Activated T-helper 17 cell treated with anti-CD3 and anti-CD28 coated beads, Interleukin-2, amount 50 U/mL, for 72 hours (primary cell): Measurements from ENCODE around the gene CARS1. TPM values are rescaled to one million over a fixed set of nuclear protein-coding genes. Genes with fewer than 3 reads are reported as not detected.

Experiments used
- ATAC-seq: fragments of 150-1000 bp; cut with Tn5 transposase; replicated peaks from 2 replicates; pipeline ENCODE4 v1.10.0; 2021; ENCODE audit warnings: mild to moderate bottlenecking, moderate library complexity
- H3K27ac Mint-ChIP-seq: one replicate; pipeline ENCODE4 v1.8.0; 2022; ENCODE audit warnings: mixed read lengths
- H3K27me3 Mint-ChIP-seq: one replicate; pipeline ENCODE4 v1.8.0; 2022; ENCODE audit warnings: mixed read lengths
- H3K36me3 Mint-ChIP-seq: one replicate; pipeline ENCODE4 v1.8.0; 2022; ENCODE audit warnings: low read depth, mild to moderate bottlenecking, mixed read lengths
- H3K4me1 Mint-ChIP-seq: one replicate; pipeline ENCODE4 v1.8.0; 2022; ENCODE audit warnings: mixed read lengths
- H3K4me3 Mint-ChIP-seq: one replicate; pipeline ENCODE4 v1.8.0; 2022; ENCODE audit warnings: mild to moderate bottlenecking, mixed read lengths
- H3K9me3 Mint-ChIP-seq: one replicate; pipeline ENCODE4 v1.8.0; 2022; ENCODE audit warnings: mixed read lengths
- total RNA-seq, 2 donors: library from RNA; stranded (reverse); gene quantifications; one replicate each; pipeline ENCODE4 v1.2.3, GENCODE V29; 2022

CARS1 gene
- total RNA-seq, 2 donors from 2014 or later = 81.4 to 84.9 TPM

GRCh38 chr11:3043315-3043871, 13.8 kb downstream of the CARS1 start:
- H3K27me3 Mint-ChIP-seq = no peaks in the 10 kb centered on the region
- H3K27ac Mint-ChIP-seq = peak overlapping the region; percentile 80
- H3K9me3 Mint-ChIP-seq = no peaks in the 10 kb centered on the region
- H3K4me1 Mint-ChIP-seq = peaks cover 7% of the 10 kb centered on the region
- no peak overlapping the region for H3K4me3 Mint-ChIP-seq
- ATAC-seq = no peak
- peaks cover 93% of the 10 kb centered on the region for H3K36me3 Mint-ChIP-seq

GRCh38 chr11:3042496-3043314, 14.5 kb downstream of the CARS1 start:
- Mint-ChIP-seq H3K4me1 (peaks cover 7% of the 10 kb centered on the region), H3K36me3 (peaks cover 97% of the 10 kb centered on the region), H3K4me3 (no peak overlapping the region), H3K9me3 (no peaks in the 10 kb centered on the region), H3K27me3 (no peaks in the 10 kb centered on the region), H3K27ac (peak overlapping the region; percentile 80)
- ATAC-seq = no peak

- ATAC-seq = no peak
- Mint-ChIP-seq H3K4me3 (no peak overlapping the region), H3K9me3 (no peaks in the 10 kb centered on the region), H3K4me1 (peaks cover 12% of the 10 kb centered on the region), H3K27ac (peak overlapping the region; percentile 48), H3K27me3 (no peaks in the 10 kb centered on the region), H3K36me3 (peaks cover 97% of the 10 kb centered on the region)
Observed at GRCh38 chr11:3041699-3042441, 15.4 kb downstream of the CARS1 start.

- Mint-ChIP-seq H3K4me3 (no peak overlapping the region), H3K9me3 (no peaks in the 10 kb centered on the region), H3K36me3 (peaks cover 97% of the 10 kb centered on the region), H3K27ac (no peak overlapping the region), H3K4me1 (peaks cover 12% of the 10 kb centered on the region), H3K27me3 (no peaks in the 10 kb centered on the region)
- no peak for ATAC-seq
Observed at GRCh38 chr11:3040881-3041280, 16.3 kb downstream of the CARS1 start.

GRCh38 chr11:3037945-3038271, 19.3 kb downstream of the CARS1 start:
- ATAC-seq = no peak
- Mint-ChIP-seq H3K36me3 (peaks cover 99% of the 10 kb centered on the region), H3K4me1 (peaks cover 6% of the 10 kb centered on the region), H3K4me3 (peak overlapping the region; percentile 30), H3K27ac (no peak overlapping the region), H3K27me3 (no peaks in the 10 kb centered on the region), H3K9me3 (no peaks in the 10 kb centered on the region)

- H3K4me1 Mint-ChIP-seq = peaks cover 10% of the 10 kb centered on the region
- peak overlapping the region; percentile 6 for H3K27ac Mint-ChIP-seq
Observed at GRCh38 chr11:3037040-3037944, 19.9 kb downstream of the CARS1 start.

GRCh38 chr11:3036419-3036818, 20.8 kb downstream of the CARS1 start:
- no peak overlapping the region for H3K27ac Mint-ChIP-seq
- H3K36me3 Mint-ChIP-seq = peaks cover 99% of the 10 kb centered on the region
- H3K9me3 Mint-ChIP-seq = no peaks in the 10 kb centered on the region
- H3K4me1 Mint-ChIP-seq = peaks cover 10% of the 10 kb centered on the region
- no peaks in the 10 kb centered on the region for H3K27me3 Mint-ChIP-seq
- no peak for ATAC-seq
- H3K4me3 Mint-ChIP-seq = no peak overlapping the region

More at GRCh38 chr11:3037040-3037944, 19.9 kb downstream of the CARS1 start:
- H3K4me3 Mint-ChIP-seq = peak overlapping the region; percentile 30
- no peaks in the 10 kb centered on the region for H3K27me3 Mint-ChIP-seq
- no peaks in the 10 kb centered on the region for H3K9me3 Mint-ChIP-seq
- H3K36me3 Mint-ChIP-seq = peaks cover 99% of the 10 kb centered on the region
- peak; percentile 97 for ATAC-seq

DNA sequence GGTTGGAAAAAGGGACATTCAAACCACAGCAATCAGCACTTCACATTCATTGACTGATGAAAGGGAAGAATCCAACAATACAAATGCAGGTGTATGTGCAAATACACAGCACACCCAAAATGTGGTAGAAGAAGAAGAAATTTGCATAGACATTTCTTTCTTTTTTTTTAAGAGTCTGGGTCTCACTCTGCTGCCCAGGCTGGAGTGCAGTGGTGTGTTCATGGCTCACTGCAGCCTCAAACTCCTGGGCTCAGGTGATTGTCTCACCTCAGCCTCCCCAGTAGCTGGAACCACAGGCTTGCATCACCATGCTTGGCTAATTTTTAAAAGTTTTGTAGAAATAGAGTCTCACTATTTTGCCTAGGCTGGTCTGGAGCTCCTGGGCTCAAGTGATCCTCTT, 21.9 kb downstream of the CARS1 start:
- H3K36me3 Mint-ChIP-seq = peaks cover 99% of the 10 kb centered on the region
- peaks cover 16% of the 10 kb centered on the region for H3K4me1 Mint-ChIP-seq
- ATAC-seq = no peak
- H3K27me3 Mint-ChIP-seq = no peaks in the 10 kb centered on the region
- H3K4me3 Mint-ChIP-seq = no peak overlapping the region
- no peak overlapping the region for H3K27ac Mint-ChIP-seq
- no peaks in the 10 kb centered on the region for H3K9me3 Mint-ChIP-seq

- peak overlapping the region; percentile 33 for H3K27ac Mint-ChIP-seq
- H3K36me3 Mint-ChIP-seq = peaks cover 99% of the 10 kb centered on the region
Observed at GRCh38 chr11:3030289-3031070, 26.7 kb downstream of the CARS1 start.

DNA sequence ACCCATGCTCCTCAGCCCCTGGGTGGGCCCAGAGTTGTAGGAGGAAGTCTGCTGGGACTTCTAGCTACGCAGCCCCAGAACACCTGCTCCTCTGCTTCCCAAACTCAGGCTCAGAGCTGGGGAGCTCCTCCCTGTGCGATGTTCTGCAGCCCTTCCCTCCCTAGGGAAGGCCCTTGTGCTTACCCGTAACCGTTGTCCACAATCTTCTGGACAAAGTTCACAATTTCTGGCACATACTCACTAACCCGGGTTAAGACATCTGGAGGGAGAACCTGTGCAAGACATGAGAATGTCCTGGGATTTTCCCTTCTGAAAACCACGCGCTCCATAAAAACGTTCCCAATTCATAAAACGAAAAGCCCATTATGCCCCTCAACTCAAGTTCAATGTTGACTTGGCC, 28.4 kb downstream of the CARS1 start:
- Mint-ChIP-seq H3K4me1 (peaks cover 11% of the 10 kb centered on the region), H3K9me3 (no peaks in the 10 kb centered on the region), H3K27ac (peak overlapping the region; percentile 73), H3K36me3 (peaks cover 98% of the 10 kb centered on the region), H3K27me3 (no peaks in the 10 kb centered on the region), H3K4me3 (no peak overlapping the region)
- ATAC-seq = no peak

More at GRCh38 chr11:3030289-3031070, 26.7 kb downstream of the CARS1 start:
- H3K9me3 Mint-ChIP-seq = no peaks in the 10 kb centered on the region
- H3K4me3 Mint-ChIP-seq = no peak overlapping the region
- ATAC-seq = no peak
- H3K27me3 Mint-ChIP-seq = no peaks in the 10 kb centered on the region
- H3K4me1 Mint-ChIP-seq = peaks cover 11% of the 10 kb centered on the region

- no peaks in the 10 kb centered on the region for H3K27me3 Mint-ChIP-seq
- H3K9me3 Mint-ChIP-seq = no peaks in the 10 kb centered on the region
- no peak overlapping the region for H3K27ac Mint-ChIP-seq
- no peak for ATAC-seq
- H3K36me3 Mint-ChIP-seq = peaks cover 98% of the 10 kb centered on the region
- no peak overlapping the region for H3K4me3 Mint-ChIP-seq
- peaks cover 24% of the 10 kb centered on the region for H3K4me1 Mint-ChIP-seq
Observed at GRCh38 chr11:3026803-3027202, 30.4 kb downstream of the CARS1 start.

DNA sequence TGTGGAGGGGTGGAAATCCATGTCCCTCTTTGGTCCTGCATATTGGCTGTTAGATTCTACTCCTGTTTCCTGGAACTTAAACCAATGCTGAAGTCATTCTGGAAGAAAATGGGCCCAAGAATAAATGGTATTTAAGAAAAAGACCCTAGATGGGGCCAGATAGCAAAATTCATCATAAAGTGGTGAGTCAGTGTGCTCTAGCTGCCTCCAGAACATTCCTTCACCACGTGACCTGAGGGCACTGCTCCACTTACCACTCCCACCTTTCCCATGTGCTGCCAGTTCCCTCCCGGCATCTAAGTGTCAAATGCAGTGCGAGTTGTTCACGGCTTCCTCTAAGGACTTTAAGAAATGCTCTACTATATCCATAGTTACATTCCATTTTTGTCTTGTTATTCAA, 34.2 kb downstream of the CARS1 start:
- H3K9me3 Mint-ChIP-seq = no peaks in the 10 kb centered on the region
- no peak for ATAC-seq
- no peaks in the 10 kb centered on the region for H3K27me3 Mint-ChIP-seq
- peaks cover 19% of the 10 kb centered on the region for H3K4me1 Mint-ChIP-seq
- H3K27ac Mint-ChIP-seq = peak overlapping the region; percentile 66
- H3K4me3 Mint-ChIP-seq = no peak overlapping the region
- peaks cover 96% of the 10 kb centered on the region for H3K36me3 Mint-ChIP-seq

GRCh38 chr11:3022300-3022967, 34.8 kb downstream of the CARS1 start:
- peak overlapping the region; percentile 66 for H3K27ac Mint-ChIP-seq
- peak overlapping the region; percentile 7 for H3K4me3 Mint-ChIP-seq
- H3K27me3 Mint-ChIP-seq = no peaks in the 10 kb centered on the region
- peak; percentile 79 for ATAC-seq
- H3K4me1 Mint-ChIP-seq = peaks cover 19% of the 10 kb centered on the region
- H3K36me3 Mint-ChIP-seq = peaks cover 96% of the 10 kb centered on the region
- no peaks in the 10 kb centered on the region for H3K9me3 Mint-ChIP-seq
